ENCODE results near the gene CARNS1. TPM values are rescaled to one million over a fixed set of nuclear protein-coding genes. Genes with fewer than 3 reads are reported as not detected.

The CARNS1 gene
- total and polyA plus RNA-seq, 9 of the 15 experiments (the other 6 are each of a cell fraction or from before 2014, with no cell fraction given): 0.01 to 0.18 (median 0.06) TPM; not detected in 3

- TF ChIP-seq L3MBTL2 (IDR thresholded peaks at IDR 0.05) (peak; percentile 26; the same call in 1 of the 2 replicates), SMARCA5 (IDR thresholded peaks at IDR 0.05) (no peak), SUPT5H (IDR thresholded peaks at IDR 0.05) (no peak), ZNF668 (CRISPR knock-in tag; IDR thresholded peaks at IDR 0.05) (no peak), PHTF2 (CRISPR knock-in tag; IDR thresholded peaks at IDR 0.05) (no peak), HDAC2 (IDR thresholded peaks at IDR 0.05) (peak; percentile 43; the same call in 1 of the 2 replicates), MCM5 (IDR thresholded peaks at IDR 0.05; ENCODE audit: low read depth) (no peak), CBFA2T3 (IDR thresholded peaks at IDR 0.05) (no peak), NR2C1 (IDR thresholded peaks at IDR 0.05) (no peak), NR2C1 (tag; IDR thresholded peaks at IDR 0.05) (0 out of 2 replicates have a peak, but pooled peaks have one; percentile 10), GTF2E2 (tag; IDR thresholded peaks at IDR 0.05) (no peak), SMARCB1 (IDR thresholded peaks at IDR 0.05; ENCODE audit: insufficient read length, low read depth) (peak; percentile 31), C11orf30 (IDR thresholded peaks at IDR 0.05; ENCODE audit: low read depth) (peak; percentile 92), SNRNP70 (optimal IDR thresholded peaks at IDR 0.05; ENCODE audit: low read depth, low read length) (no peak), BHLHE40 (IDR thresholded peaks at IDR 0.05; ENCODE audit: low read length) (no peak), ARNT (IDR thresholded peaks at IDR 0.05) (no peak), PRMT5 (CRISPR knock-in tag; IDR thresholded peaks at IDR 0.05) (no peak), FOXK1 (CRISPR knock-in tag; IDR thresholded peaks at IDR 0.05; ENCODE audit: borderline replicate concordance) (no peak), ZNF212 (CRISPR knock-in tag; IDR thresholded peaks at IDR 0.05) (peak; percentile 53; the same call in 1 of the 2 replicates), NFRKB (IDR thresholded peaks at IDR 0.05; ENCODE audit: low read depth) (0 out of 2 replicates have a peak, but pooled peaks have one; percentile 24), DPF2 (IDR thresholded peaks at IDR 0.05) (peak; percentile 86), PTBP1 (IDR thresholded peaks at IDR 0.05; ENCODE audit: low read depth, low read length) (no peak), STAT5A (IDR thresholded peaks at IDR 0.05; ENCODE audit: borderline replicate concordance, low read length) (no peak), KLF6 (CRISPR knock-in tag; IDR thresholded peaks at IDR 0.05; ENCODE audit: borderline replicate concordance) (no peak), XRCC3 (IDR thresholded peaks at IDR 0.05) (no peak), GATA2 (CRISPR knock-in tag; IDR thresholded peaks at IDR 0.05) (peak; percentile 65), ZNF785 (CRISPR knock-in tag; IDR thresholded peaks at IDR 0.05) (no peak), SAFB (IDR thresholded peaks at IDR 0.05; ENCODE audit: borderline replicate concordance, low read depth, low read length) (no peak)
- TF ChIP-seq, protein P1, sequence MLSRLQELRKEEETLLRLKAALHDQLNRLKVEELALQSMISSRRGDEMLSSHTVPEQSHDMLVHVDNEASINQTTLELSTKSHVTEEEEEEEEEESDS (CRISPR knock-in tag; IDR thresholded peaks at IDR 0.05): no peak
- TF ChIP-seq, protein P2, sequence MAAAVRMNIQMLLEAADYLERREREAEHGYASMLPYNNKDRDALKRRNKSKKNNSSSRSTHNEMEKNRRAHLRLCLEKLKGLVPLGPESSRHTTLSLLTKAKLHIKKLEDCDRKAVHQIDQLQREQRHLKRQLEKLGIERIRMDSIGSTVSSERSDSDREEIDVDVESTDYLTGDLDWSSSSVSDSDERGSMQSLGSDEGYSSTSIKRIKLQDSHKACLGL (CRISPR knock-in tag; IDR thresholded peaks at IDR 0.05; ENCODE audit: borderline replicate concordance, poor library complexity, severe bottlenecking): no peak
- TF ChIP-seq, protein P3, sequence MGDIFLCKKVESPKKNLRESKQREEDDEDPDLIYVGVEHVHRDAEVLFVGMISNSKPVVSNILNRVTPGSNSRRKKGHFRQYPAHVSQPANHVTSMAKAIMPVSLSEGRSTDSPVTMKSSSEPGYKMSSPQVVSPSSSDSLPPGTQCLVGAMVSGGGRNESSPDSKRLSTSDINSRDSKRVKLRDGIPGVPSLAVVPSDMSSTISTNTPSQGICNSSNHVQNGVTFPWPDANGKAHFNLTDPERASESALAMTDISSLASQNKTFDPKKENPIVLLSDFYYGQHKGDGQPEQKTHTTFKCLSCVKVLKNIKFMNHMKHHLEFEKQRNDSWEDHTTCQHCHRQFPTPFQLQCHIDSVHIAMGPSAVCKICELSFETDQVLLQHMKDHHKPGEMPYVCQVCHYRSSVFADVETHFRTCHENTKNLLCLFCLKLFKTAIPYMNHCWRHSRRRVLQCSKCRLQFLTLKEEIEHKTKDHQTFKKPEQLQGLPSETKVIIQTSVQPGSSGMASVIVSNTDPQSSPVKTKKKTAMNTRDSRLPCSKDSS (IDR thresholded peaks at IDR 0.05; ENCODE audit: low read depth, partially characterized antibody): no peak
These were observed 36.1 kb upstream of the CARNS1 start (continued) for GRCh38 chr11:67379061-67380058.

All from K562 (cell line).